Ascending aorta (tissue), 2 donors: Measurements from ENCODE around the gene PTPRG. TPM values are rescaled to one million over a fixed set of nuclear protein-coding genes. Genes with fewer than 3 reads are reported as not detected.

Source experiments
- DNase-seq, 2 donors: peaks; one replicate each; pipeline ENCODE4 v3.0.0-alpha.2; 2019; ENCODE audit warnings: low spot score in 2 of 2
- H3K27ac ChIP-seq, 2 donors: fragments of 200-600 bp; sonication (generic); one replicate each; pipeline ENCODE4 v1.5.1; 2016 to 2017; ENCODE audit warnings: mild to moderate bottlenecking in 1 of 2
- H3K27me3 ChIP-seq: fragments of 200-600 bp; sonication (generic); one replicate; pipeline ENCODE4 v1.5.1; 2017
- H3K36me3 ChIP-seq, 2 donors: fragments of 200-600 bp; sonication (generic); one replicate each; pipeline ENCODE4 v1.5.1; 2016
- H3K4me1 ChIP-seq, 2 donors: fragments of 200-600 bp; sonication (generic); one replicate each; pipeline ENCODE4 v1.5.1; 2016 to 2017; ENCODE audit warnings: mild to moderate bottlenecking in 1 of 2
- H3K4me3 ChIP-seq, 2 donors: fragments of 200-600 bp; sonication (generic); one replicate each; pipeline ENCODE4 v1.5.1; 2016 to 2017; ENCODE audit warnings: mild to moderate bottlenecking in 1 of 2
- H3K9me3 ChIP-seq, 2 donors: fragments of 200-600 bp; sonication (generic); one replicate each; pipeline ENCODE4 v1.5.1; 2016
- intact Hi-C: fragments of 100-400 bp; cut with DNase I; formaldehyde crosslinking; loops from one replicate; pipeline ENCODE4 v1.15.1; 2023
- total RNA-seq: library from RNA; depleted of rRNA; stranded (reverse); fragments of >200 nt; gene quantifications from one replicate; pipeline ENCODE4 v1.1.0, GENCODE V29; 2016
- TF ChIP-seq, protein P1 (sequence below), 3 experiments: fragments of 200-600 bp in 2 of 3; fragments of 450-650 bp in 1 of 3; sonication (generic) in 2 of 3; IDR thresholded peaks; one replicate each; pipeline ENCODE4 v1.5.1; 2016 to 2019; ENCODE audit warnings: antibody characterized with exemption in 3 of 3, mild to moderate bottlenecking in 1 of 3, moderate library complexity in 1 of 3

The PTPRG gene
- total RNA-seq, 1 donor from 2014 or later, result 129 TPM

- TF ChIP-seq, protein P1, sequence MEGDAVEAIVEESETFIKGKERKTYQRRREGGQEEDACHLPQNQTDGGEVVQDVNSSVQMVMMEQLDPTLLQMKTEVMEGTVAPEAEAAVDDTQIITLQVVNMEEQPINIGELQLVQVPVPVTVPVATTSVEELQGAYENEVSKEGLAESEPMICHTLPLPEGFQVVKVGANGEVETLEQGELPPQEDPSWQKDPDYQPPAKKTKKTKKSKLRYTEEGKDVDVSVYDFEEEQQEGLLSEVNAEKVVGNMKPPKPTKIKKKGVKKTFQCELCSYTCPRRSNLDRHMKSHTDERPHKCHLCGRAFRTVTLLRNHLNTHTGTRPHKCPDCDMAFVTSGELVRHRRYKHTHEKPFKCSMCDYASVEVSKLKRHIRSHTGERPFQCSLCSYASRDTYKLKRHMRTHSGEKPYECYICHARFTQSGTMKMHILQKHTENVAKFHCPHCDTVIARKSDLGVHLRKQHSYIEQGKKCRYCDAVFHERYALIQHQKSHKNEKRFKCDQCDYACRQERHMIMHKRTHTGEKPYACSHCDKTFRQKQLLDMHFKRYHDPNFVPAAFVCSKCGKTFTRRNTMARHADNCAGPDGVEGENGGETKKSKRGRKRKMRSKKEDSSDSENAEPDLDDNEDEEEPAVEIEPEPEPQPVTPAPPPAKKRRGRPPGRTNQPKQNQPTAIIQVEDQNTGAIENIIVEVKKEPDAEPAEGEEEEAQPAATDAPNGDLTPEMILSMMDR (IDR thresholded peaks at IDR 0.05), result no peak
- Histone ChIP-seq H3K4me1 (peaks cover 0 to 26% of the 10 kb centered on the region in 2 donors), H3K27me3 (no peaks in the 10 kb centered on the region), H3K27ac (peak overlapping the region; percentile 33 to 34), H3K4me3 (no peak overlapping the region), H3K9me3 (no peaks in the 10 kb centered on the region), H3K36me3 (no peaks in the 10 kb centered on the region)
- DNase-seq, result no peak
- intact Hi-C loops, result loop anchor here (5.0 kb wide), 1 partner anchor 216 kb away; no protein-coding TSS in a partner anchor
Measured at GRCh38 chr3:61580982-61581643, 19.7 kb downstream of the PTPRG start.

GRCh38 chr3:61582287-61582686 lies 20.9 kb downstream of the PTPRG start:
- TF ChIP-seq, protein P1 (IDR thresholded peaks at IDR 0.05), result no peak
- Histone ChIP-seq H3K4me3 (no peak overlapping the region), H3K27me3 (no peaks in the 10 kb centered on the region), H3K27ac (no peak overlapping the region), H3K4me1 (peaks cover 0 to 25% of the 10 kb centered on the region in 2 donors), H3K36me3 (no peaks in the 10 kb centered on the region), H3K9me3 (no peaks in the 10 kb centered on the region)
- intact Hi-C loops, result loop anchor here (5.0 kb wide), 1 partner anchor 215 kb away; no protein-coding TSS in a partner anchor
- no peak for DNase-seq

DNA sequence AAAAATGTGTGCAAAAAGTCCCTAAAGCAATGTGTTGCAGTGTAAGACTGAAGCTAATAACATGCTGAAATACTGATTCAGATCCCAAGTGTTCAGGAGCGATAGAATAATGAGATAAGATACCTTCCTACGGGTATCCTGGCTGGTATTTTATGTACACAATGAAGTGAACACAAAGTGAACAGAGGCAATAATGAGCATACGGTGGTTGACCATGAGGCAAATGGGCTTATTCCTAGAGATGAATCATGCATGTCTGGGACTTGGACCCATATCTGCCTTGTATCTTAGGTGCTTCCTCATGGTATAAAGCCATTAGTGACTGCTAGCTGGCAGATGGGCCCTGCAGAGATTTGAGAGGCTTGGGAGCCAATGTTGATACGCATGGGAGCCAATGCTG lies 21.5 kb downstream of the PTPRG start:
- H3K4me1 ChIP-seq, result peaks cover 0 to 25% of the 10 kb centered on the region in 2 donors
- H3K36me3 ChIP-seq, result no peaks in the 10 kb centered on the region
- DNase-seq, result no peak
- no peak overlapping the region for H3K4me3 ChIP-seq
- no peaks in the 10 kb centered on the region for H3K9me3 ChIP-seq
- H3K27ac ChIP-seq, result no peak overlapping the region
- TF ChIP-seq, protein P1 (IDR thresholded peaks at IDR 0.05), result no peak
- H3K27me3 ChIP-seq, result no peaks in the 10 kb centered on the region
- intact Hi-C loops, result loop anchor here (5.0 kb wide), 1 partner anchor 214 kb away; no protein-coding TSS in a partner anchor

- Histone ChIP-seq H3K36me3 (peaks cover 0 to 7% of the 10 kb centered on the region in 2 donors), H3K27me3 (no peaks in the 10 kb centered on the region), H3K4me1 (peaks cover 0 to 18% of the 10 kb centered on the region in 2 donors), H3K9me3 (no peaks in the 10 kb centered on the region), H3K27ac (no peak overlapping the region), H3K4me3 (no peak overlapping the region)
- DNase-seq, result no peak
- TF ChIP-seq, protein P1 (IDR thresholded peaks at IDR 0.05), result no peak
- intact Hi-C loops, result loop anchor here (5.0 kb wide), 1 partner anchor 213 kb away; no protein-coding TSS in a partner anchor
Measured at GRCh38 chr3:61583890-61584875, 22.8 kb downstream of the PTPRG start.

GRCh38 chr3:61589856-61590255 lies 28.5 kb downstream of the PTPRG start:
- H3K36me3 ChIP-seq, result peaks cover 0 to 7% of the 10 kb centered on the region in 2 donors
- no peak overlapping the region for H3K4me3 ChIP-seq
- TF ChIP-seq, protein P1 (IDR thresholded peaks at IDR 0.05), result no peak
- no peak for DNase-seq
- no peaks in the 10 kb centered on the region for H3K9me3 ChIP-seq
- intact Hi-C loops, result no loop called here
- no peaks in the 10 kb centered on the region for H3K4me1 ChIP-seq
- no peaks in the 10 kb centered on the region for H3K27me3 ChIP-seq
- no peak overlapping the region for H3K27ac ChIP-seq
